SH-SY5Y (cell line): Measurements from ENCODE around the gene CEP85.

ENCODE experiments used
- GATA2 ChIP-seq: IDR thresholded peaks from 2 replicates; pipeline ENCODE4 v1.6.1; 2011; ENCODE audit warnings: mild to moderate bottlenecking, low read depth, low read length
- GATA3 ChIP-seq: IDR thresholded peaks from 2 replicates; pipeline ENCODE4 v1.6.1; 2011; ENCODE audit warnings: low read depth, mild to moderate bottlenecking, low read length, moderate library complexity

DNA sequence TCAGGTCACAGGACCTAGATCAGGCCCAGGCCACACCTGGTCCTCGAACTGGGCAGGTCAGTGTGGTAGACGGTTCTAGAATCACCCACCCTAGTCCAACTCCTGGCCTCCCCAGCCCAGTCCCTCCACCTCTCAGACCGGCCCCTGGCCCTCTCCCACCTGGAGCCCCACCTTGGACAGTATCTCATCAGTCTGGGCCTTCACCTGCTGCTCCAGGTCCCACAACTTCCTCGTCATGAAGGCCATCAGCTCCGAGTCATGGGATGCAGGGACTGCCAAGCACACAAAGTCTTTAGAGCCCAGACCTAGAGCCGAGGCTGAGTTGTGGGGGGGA lies 63.8 kb downstream of the CEP85 start:
- TF ChIP-seq GATA2 (no peak), GATA3 (no peak)
